Activated CD4-positive, alpha-beta T cell treated with anti-CD3 and anti-CD28 coated beads, Interleukin-2, amount 10 ng/mL, durations not matched to agents 7 days and 5 days (primary cell): ENCODE measurements around the gene SSB. TPM values are rescaled to one million over a fixed set of nuclear protein-coding genes. Genes with fewer than 3 reads are reported as not detected.
"Not testable (repeated sequence)": the region's sequence is repeated elsewhere in the genome, so short reads cannot be mapped to it uniquely, and the experiment has no call there.

ENCODE experiments used
- CTCF ChIA-PET: fragments of 350-600 bp; sonication (Branson Sonifier 250); formaldehyde crosslinking; loops from one replicate; lab custom pipeline; 2021; ENCODE audit warnings: antibody characterized with exemption; lab: Charles Lee
- POLR2A ChIA-PET: fragments of 350-600 bp; sonication (Branson Sonifier 250); formaldehyde crosslinking; loops from one replicate; lab custom pipeline; 2021; ENCODE audit warnings: antibody characterized with exemption; lab: Charles Lee
- DNase-seq: peaks from one replicate; pipeline ENCODE4 v3.0.0-alpha.2; 2020
- H3K27ac Mint-ChIP-seq: one replicate; pipeline ENCODE4 v1.8.0; 2021; ENCODE audit warnings: mild to moderate bottlenecking, moderate library complexity, mixed read lengths
- H3K27me3 Mint-ChIP-seq: one replicate; pipeline ENCODE4 v1.8.0; 2021; ENCODE audit warnings: mixed read lengths
- H3K36me3 Mint-ChIP-seq: one replicate; pipeline ENCODE4 v1.8.0; 2021; ENCODE audit warnings: low read depth, mixed read lengths
- H3K4me1 Mint-ChIP-seq: one replicate; pipeline ENCODE4 v1.8.0; 2021; ENCODE audit warnings: mixed read lengths
- H3K4me3 Mint-ChIP-seq: one replicate; pipeline ENCODE4 v1.8.0; 2021; ENCODE audit warnings: mild to moderate bottlenecking, moderate library complexity, mixed read lengths
- H3K9me3 Mint-ChIP-seq: one replicate; pipeline ENCODE4 v1.8.0; 2021; ENCODE audit warnings: mixed read lengths
- total RNA-seq, 2 experiments: library from RNA; stranded (reverse); gene quantifications; one replicate each; pipeline ENCODE4 v1.2.3, GENCODE V29; 2021

The SSB gene
- total RNA-seq, 2 experiments from 2014 or later: 79.0 to 87.4 TPM

DNA sequence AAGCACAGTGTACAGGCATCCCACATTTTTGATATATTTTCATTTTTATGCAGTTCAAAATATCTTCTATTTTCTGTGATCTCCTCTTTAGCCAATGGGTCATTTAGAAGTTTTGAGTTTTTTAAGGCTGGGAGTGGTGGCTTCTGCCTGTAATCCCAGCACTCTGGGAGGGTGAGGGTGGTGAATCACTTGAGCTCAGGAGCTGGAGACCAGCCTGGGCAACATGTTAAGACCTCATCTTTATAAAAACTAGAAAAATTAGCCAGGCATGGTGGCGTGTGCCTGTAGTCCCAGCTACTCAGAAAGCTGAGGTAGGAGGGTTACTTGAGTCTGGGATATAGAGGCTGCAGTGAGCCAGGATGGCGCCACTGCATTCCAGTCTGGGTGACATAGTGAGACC lies 46.3 kb downstream of the SSB start:
- no peaks in the 10 kb centered on the region for H3K27me3 Mint-ChIP-seq
- DNase-seq: no peak
- no peak overlapping the region for H3K27ac Mint-ChIP-seq
- H3K4me1 Mint-ChIP-seq: peaks cover 6% of the 10 kb centered on the region
- peaks cover 25% of the 10 kb centered on the region for H3K36me3 Mint-ChIP-seq
- POLR2A ChIA-PET: no interaction called here
- CTCF ChIA-PET: interaction anchor here (0.7 kb wide), 2 partner anchors 29 to 293 kb away, joined by 3 read pairs; no protein-coding TSS in a partner anchor
- no peak overlapping the region for H3K4me3 Mint-ChIP-seq
- H3K9me3 Mint-ChIP-seq: peaks cover 5% of the 10 kb centered on the region

- DNase-seq, H3K9me3 Mint-ChIP-seq, H3K27ac Mint-ChIP-seq, H3K27me3 Mint-ChIP-seq, H3K4me3 Mint-ChIP-seq, H3K4me1 Mint-ChIP-seq, POLR2A ChIA-PET: not testable (repeated sequence)
- peaks cover 35% of the 10 kb centered on the region for H3K36me3 Mint-ChIP-seq
- CTCF ChIA-PET: interaction anchor here (1.0 kb wide), 1 partner anchor 25 kb away, joined by 5 read pairs; the partner anchor contains the start of gene METTL5
Observed at GRCh38 chr2:169848959-169849693, 50.5 kb downstream of the SSB start.

- H3K36me3 Mint-ChIP-seq: peaks cover 35% of the 10 kb centered on the region
- no peak overlapping the region for H3K27ac Mint-ChIP-seq
- peaks cover 8% of the 10 kb centered on the region for H3K9me3 Mint-ChIP-seq
- no peak overlapping the region for H3K4me3 Mint-ChIP-seq
- no peak for DNase-seq
- ChIA-PET CTCF (interaction anchor here (1.0 kb wide), 1 partner anchor 25 kb away, joined by 5 read pairs; the partner anchor contains the start of gene METTL5), POLR2A (no interaction called here)
- no peaks in the 10 kb centered on the region for H3K27me3 Mint-ChIP-seq
- H3K4me1 Mint-ChIP-seq: peaks cover 6% of the 10 kb centered on the region
Observed at GRCh38 chr2:169849710-169850109, 51.0 kb downstream of the SSB start.

DNA sequence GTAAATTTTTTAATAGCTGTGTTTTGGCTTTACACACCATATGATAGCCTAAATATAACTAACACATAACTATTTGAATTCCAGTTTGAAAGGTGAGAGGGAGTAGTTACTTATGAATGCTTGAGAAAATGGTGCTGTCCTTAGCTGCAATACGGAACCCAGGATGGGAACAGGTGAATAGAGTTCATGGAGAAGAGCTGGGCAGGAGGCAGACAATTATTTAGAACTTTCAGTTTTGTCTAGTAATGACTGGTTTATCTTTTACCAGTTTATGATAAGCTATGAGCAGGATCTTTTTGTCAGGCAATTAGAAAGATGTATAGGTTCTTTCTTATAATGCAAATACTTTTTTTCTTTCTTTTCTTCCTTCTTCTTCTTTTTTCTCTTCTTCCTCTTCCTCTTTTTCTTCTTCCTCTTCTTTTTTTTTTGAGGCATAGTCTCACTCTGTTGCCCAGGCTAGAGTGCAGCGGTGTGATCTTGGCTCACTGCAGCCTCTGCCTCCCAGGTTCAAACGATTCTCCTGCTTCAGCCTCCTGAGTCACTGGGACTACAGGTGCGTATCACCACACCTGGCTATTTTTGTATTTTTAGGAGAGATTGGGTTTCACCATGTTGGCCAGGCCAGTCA lies 54.5 kb downstream of the SSB start:
- ChIA-PET POLR2A (no interaction called here), CTCF (interaction anchor here (0.7 kb wide), 1 partner anchor 10 kb away, joined by 3 read pairs; no protein-coding TSS in a partner anchor)
- DNase-seq: no peak
- no peak overlapping the region for H3K27ac Mint-ChIP-seq
- H3K4me1 Mint-ChIP-seq: peaks cover 6% of the 10 kb centered on the region
- no peak overlapping the region for H3K4me3 Mint-ChIP-seq
- no peaks in the 10 kb centered on the region for H3K27me3 Mint-ChIP-seq
- H3K36me3 Mint-ChIP-seq: peaks cover 31% of the 10 kb centered on the region
- peaks cover 10% of the 10 kb centered on the region for H3K9me3 Mint-ChIP-seq

DNA sequence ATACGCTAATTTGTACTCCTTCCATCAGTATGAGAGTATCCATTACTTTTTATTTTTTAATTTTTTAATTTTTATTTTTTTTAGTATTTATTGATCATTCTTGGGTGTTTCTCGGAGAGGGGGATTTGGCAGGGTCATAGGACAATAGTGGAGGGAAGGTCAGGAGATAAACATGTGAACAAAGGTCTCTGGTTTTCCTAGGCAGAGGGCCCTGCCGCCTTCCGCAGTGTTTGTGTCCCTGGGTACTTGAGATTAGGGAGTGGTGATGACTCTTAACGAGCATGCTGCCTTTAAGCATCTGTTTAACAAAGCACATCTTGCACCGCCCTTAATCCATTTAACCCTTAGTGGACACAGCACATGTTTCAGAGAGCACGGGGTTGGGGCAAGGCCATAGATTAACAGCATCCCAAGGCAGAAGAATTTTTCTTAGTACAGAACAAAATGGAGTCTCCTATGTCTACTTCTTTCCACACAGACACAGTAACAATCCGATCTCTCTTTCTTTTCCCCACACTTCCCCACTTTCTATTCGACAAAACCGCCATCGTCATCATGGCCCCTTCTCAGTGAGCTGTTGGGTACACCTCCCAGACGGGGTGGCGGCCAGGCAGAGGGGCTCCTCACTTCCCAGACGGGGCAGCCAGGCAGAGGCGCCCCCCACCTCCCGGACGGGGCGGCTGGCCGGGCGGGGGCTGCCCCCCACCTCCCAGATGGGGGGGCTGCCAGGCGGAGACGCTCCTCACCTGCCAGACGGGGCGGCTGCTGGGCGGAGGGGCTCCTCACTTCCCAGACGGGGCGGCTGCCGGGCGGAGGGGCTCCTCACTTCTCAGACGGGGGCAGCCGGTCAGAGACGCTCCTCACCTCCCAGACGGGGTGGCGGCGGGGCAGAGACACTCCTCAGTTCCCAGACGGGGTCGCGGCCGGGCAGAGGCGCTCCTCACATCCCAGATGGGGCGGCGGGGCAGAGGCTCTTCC lies 56.9 kb downstream of the SSB start:
- POLR2A ChIA-PET, H3K27ac Mint-ChIP-seq, CTCF ChIA-PET, H3K9me3 Mint-ChIP-seq, DNase-seq, H3K4me3 Mint-ChIP-seq, H3K27me3 Mint-ChIP-seq, H3K4me1 Mint-ChIP-seq: not testable (repeated sequence)
- peaks cover 14% of the 10 kb centered on the region for H3K36me3 Mint-ChIP-seq

DNA sequence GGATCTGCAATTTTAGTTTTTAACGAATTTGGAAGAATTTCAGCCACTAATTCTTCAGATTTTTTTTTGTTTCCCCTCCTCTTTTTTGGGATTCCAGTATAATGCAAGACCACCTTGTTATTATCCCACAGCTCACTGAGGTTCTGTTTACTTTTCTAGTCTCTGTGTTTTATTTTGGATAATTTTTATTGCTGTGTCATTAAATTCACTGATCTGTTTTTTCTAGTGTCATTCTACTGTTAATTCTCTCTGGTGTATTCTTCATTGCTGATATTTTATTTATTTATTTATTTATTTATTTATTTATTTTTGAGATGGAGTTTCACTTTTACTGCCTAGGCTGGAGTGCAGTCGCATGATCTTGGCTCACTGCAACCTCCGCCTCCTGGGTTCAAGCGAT lies 60.8 kb downstream of the SSB start:
- H3K27me3 Mint-ChIP-seq: no peaks in the 10 kb centered on the region
- H3K4me1 Mint-ChIP-seq: no peaks in the 10 kb centered on the region
- peaks cover 2% of the 10 kb centered on the region for H3K9me3 Mint-ChIP-seq
- ChIA-PET POLR2A (interaction anchor here (0.6 kb wide), 1 partner anchor 957 kb away, joined by 3 read pairs; no protein-coding TSS in a partner anchor), CTCF (no interaction called here)
- DNase-seq: no peak
- no peak overlapping the region for H3K27ac Mint-ChIP-seq
- H3K36me3 Mint-ChIP-seq: peaks cover 1% of the 10 kb centered on the region
- H3K4me3 Mint-ChIP-seq: no peak overlapping the region

DNA sequence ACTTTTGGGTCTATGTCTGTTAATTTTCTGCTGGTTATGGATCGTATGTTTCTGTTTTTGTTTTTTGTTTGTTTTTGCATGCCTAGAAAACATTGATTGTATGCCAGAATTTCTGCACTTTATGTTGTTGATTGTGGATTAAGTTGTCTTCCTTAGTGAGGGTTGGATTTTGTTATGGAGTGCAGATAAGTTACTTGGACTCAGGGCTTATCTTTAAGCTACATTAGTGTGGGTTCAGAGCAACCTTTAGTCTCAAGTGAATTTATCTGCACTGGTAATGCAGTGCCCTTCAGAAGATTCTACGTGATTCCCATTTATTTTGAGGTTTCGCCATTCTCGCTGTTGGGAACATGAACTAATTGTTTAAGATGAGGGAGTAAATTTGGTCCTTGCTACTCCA lies 61.5 kb downstream of the SSB start:
- ChIA-PET POLR2A (no interaction called here), CTCF (no interaction called here)
- Mint-ChIP-seq H3K27me3 (no peaks in the 10 kb centered on the region), H3K27ac (no peak overlapping the region), H3K36me3 (peaks cover 1% of the 10 kb centered on the region), H3K4me1 (no peaks in the 10 kb centered on the region), H3K4me3 (no peak overlapping the region), H3K9me3 (no peaks in the 10 kb centered on the region)
- DNase-seq: no peak

Other genes with a start within 250 kb of the SSB start
- gene FASTKD1, start 225.0 kb upstream of the SSB start, total RNA-seq: 10 to 100 TPM; 26.8 to 29.0 TPM
- gene PPIG, start 214.5 kb upstream of the SSB start, total RNA-seq: 10 to 100 TPM; 53.4 to 61.7 TPM
- gene CFAP210, start 104.5 kb upstream of the SSB start, total RNA-seq: not detected
- gene PHOSPHO2, start 104.4 kb upstream of the SSB start, total RNA-seq: 1 to 10 TPM; 2.7 to 3.0 TPM
- 1 to 10 TPM; 2.7 to 4.0 TPM for gene KLHL23, start 65.0 kb upstream of the SSB start, total RNA-seq
- 10 to 100 TPM; 53.3 to 61.6 TPM for gene METTL5, start 26.0 kb downstream of the SSB start, total RNA-seq
- gene UBR3, start 28.6 kb downstream of the SSB start, total RNA-seq: 10 to 100 TPM; 22.4 to 27.4 TPM